HG03045 (cell line): ENCODE results near the gene SPAG5.

Experiments used
- ATAC-seq: cut with Tn5 transposase; IDR thresholded peaks from one replicate; pipeline ENCODE4 v1.9.1; 2021; ENCODE audit warnings: mild to moderate bottlenecking, moderate library complexity; ENCODE audit not compliant: unreplicated experiment

SPAG5 gene

GRCh38 chr17:28598799-28599310, at the start of gene SPAG5:
SPAG5 (minus strand) TSS chr17:28599025; CDS start chr17:28598946, 79 bp downstream.
- peak; percentile 76 for ATAC-seq

GRCh38 chr17:28646039-28646754, 47.4 kb upstream of the SPAG5 start:
- no peak for ATAC-seq

- ATAC-seq, result no peak
These were observed 46.7 kb upstream of the SPAG5 start for GRCh38 chr17:28645576-28645939.

- peak; percentile 94 for ATAC-seq
These were observed 46.2 kb upstream of the SPAG5 start, which contains the start of gene BLTP2 for GRCh38 chr17:28644787-28645575. BLTP2 (minus strand) TSS chr17:28645158; CDS start chr17:28645056, 102 bp downstream.

GRCh38 chr17:28643983-28644786, 45.4 kb upstream of the SPAG5 start:
- no peak for ATAC-seq

GRCh38 chr17:28641579-28641978, 42.8 kb upstream of the SPAG5 start:
- no peak for ATAC-seq

- ATAC-seq, result no peak
These were observed 36.7 kb upstream of the SPAG5 start for GRCh38 chr17:28635506-28635905.

- no peak for ATAC-seq
These were observed 35.5 kb upstream of the SPAG5 start for GRCh38 chr17:28634206-28634865.

GRCh38 chr17:28626818-28627217, 28.0 kb upstream of the SPAG5 start:
- ATAC-seq, result no peak

GRCh38 chr17:28624148-28624547, 25.3 kb upstream of the SPAG5 start:
- ATAC-seq, result no peak

- ATAC-seq, result no peak
These were observed 24.9 kb upstream of the SPAG5 start for GRCh38 chr17:28623696-28624095.

GRCh38 chr17:28622186-28622585, 23.4 kb upstream of the SPAG5 start:
- no peak for ATAC-seq

GRCh38 chr17:28620010-28620409, 21.2 kb upstream of the SPAG5 start:
- ATAC-seq, result no peak

- no peak for ATAC-seq
These were observed 19.6 kb upstream of the SPAG5 start for GRCh38 chr17:28618464-28618863.

GRCh38 chr17:28616281-28616680, 17.5 kb upstream of the SPAG5 start:
- ATAC-seq, result no peak

- no peak for ATAC-seq
These were observed 16.6 kb upstream of the SPAG5 start for GRCh38 chr17:28615260-28615940.

GRCh38 chr17:28613931-28614381, 15.1 kb upstream of the SPAG5 start, which contains the start of gene RSKR:
RSKR (minus strand) TSS chr17:28614185; CDS start chr17:28614161, 24 bp downstream.
- ATAC-seq, result no peak

- ATAC-seq, result no peak
These were observed 14.4 kb upstream of the SPAG5 start for GRCh38 chr17:28612936-28613872.

GRCh38 chr17:28612531-28612930, 13.7 kb upstream of the SPAG5 start:
- no peak for ATAC-seq
